Measurements from ENCODE around the gene ITGA3. TPM values are rescaled to one million over a fixed set of nuclear protein-coding genes. Genes with fewer than 3 reads are reported as not detected.

ITGA3 gene
- total and polyA plus RNA-seq, 4 donors: 0.79 to 4.4 (median 1.4) TPM

- WGBS: 80% methylated on average over 4 of the region's 4 CpGs
- Histone ChIP-seq H3K27ac (ENCODE audit: low read depth in 1 of 2, low read length in 2 of 2) (no peak overlapping the region), H3K9me3 (ENCODE audit: control insufficient read depth in 4 of 4, low read length in 3 of 4) (no peaks in the 10 kb centered on the region), H3K9ac (ENCODE audit: low read depth in 1 of 2, low read length in 2 of 2) (no peak overlapping the region), H3K4me1 (ENCODE audit: control insufficient read depth in 4 of 4, insufficient read depth in 4 of 4, low read length in 3 of 4) (peaks cover 6 to 24% (median 15%) of the 10 kb centered on the region in 4 donors), H3K4me3 (ENCODE audit: low read depth in 1 of 3, low read length in 3 of 3) (no peak overlapping the region), H3K36me3 (ENCODE audit: control insufficient read depth in 4 of 4, insufficient read depth in 3 of 4, low read depth in 1 of 4, low read length in 3 of 4) (peaks cover 3 to 8% (median 4%) of the 10 kb centered on the region in 4 donors), H3K27me3 (ENCODE audit: control insufficient read depth in 4 of 4, insufficient read depth in 4 of 4, low read length in 3 of 4) (no peaks in the 10 kb centered on the region)
- TF ChIP-seq CTCF (IDR thresholded peaks at IDR 0.05; ENCODE audit: low read depth, low read length, missing input control): no peak
- TF ChIP-seq EGR1 (IDR thresholded peaks at IDR 0.05; ENCODE audit: low read depth in 2 of 2): no peak
- no peak for TF ChIP-seq MAX (IDR thresholded peaks at IDR 0.05)
- TF ChIP-seq SP1 (IDR thresholded peaks at IDR 0.05): no peak
- no peak for TF ChIP-seq ATF3 (IDR thresholded peaks at IDR 0.05)
- no peak for TF ChIP-seq HNF4A (conservative IDR thresholded peaks at IDR 0.05)
- TF ChIP-seq ZBTB33 (IDR thresholded peaks at IDR 0.05): no peak
- no peak for TF ChIP-seq JUND (IDR thresholded peaks at IDR 0.05)
- no peak for TF ChIP-seq GABPA (IDR thresholded peaks at IDR 0.05 in 1 of 2, conservative IDR thresholded peaks at IDR 0.05 in 1 of 2)
- no peak for DNase-seq (ENCODE audit: low spot score)
Measured at GRCh38 chr17:50114401-50114800, 58.5 kb downstream of the ITGA3 start.

GRCh38 chr17:50114849-50115357 lies 59.0 kb downstream of the ITGA3 start:
- no peak overlapping the region for H3K27ac ChIP-seq (ENCODE audit: low read depth in 1 of 2, low read length in 2 of 2)
- H3K36me3 ChIP-seq (ENCODE audit: control insufficient read depth in 4 of 4, insufficient read depth in 3 of 4, low read depth in 1 of 4, low read length in 3 of 4): peaks cover 0 to 5% (median 2%) of the 10 kb centered on the region in 4 donors
- no peaks in the 10 kb centered on the region for H3K9me3 ChIP-seq (ENCODE audit: control insufficient read depth in 4 of 4, low read length in 3 of 4)
- DNase-seq (ENCODE audit: low spot score): no peak
- 25% methylated on average over 6 of the region's 6 CpGs for whole genome bisulfite sequencing
- no peak overlapping the region for H3K4me3 ChIP-seq (ENCODE audit: low read depth in 1 of 3, low read length in 3 of 3)
- TF ChIP-seq RAD21 (IDR thresholded peaks at IDR 0.05) (peak in 1 of 2 donors; percentile 74), ATF3 (IDR thresholded peaks at IDR 0.05) (no peak), CTCF (IDR thresholded peaks at IDR 0.05; ENCODE audit: low read depth, low read length, missing input control) (peak; percentile 32), TAF1 (conservative IDR thresholded peaks at IDR 0.05) (no peak)
- H3K9ac ChIP-seq (ENCODE audit: low read depth in 1 of 2, low read length in 2 of 2): no peak overlapping the region
- H3K4me1 ChIP-seq (ENCODE audit: control insufficient read depth in 4 of 4, insufficient read depth in 4 of 4, low read length in 3 of 4): peaks cover 6 to 24% (median 15%) of the 10 kb centered on the region in 4 donors
- no peaks in the 10 kb centered on the region for H3K27me3 ChIP-seq (ENCODE audit: control insufficient read depth in 4 of 4, insufficient read depth in 4 of 4, low read length in 3 of 4)
